ENCODE results near the gene TMEM176B. TPM values are rescaled to one million over a fixed set of nuclear protein-coding genes. Genes with fewer than 3 reads are reported as not detected.

The TMEM176B gene
- total and polyA plus RNA-seq, 2 of the 13 experiments (the other 11 are each of a cell fraction or from before 2014, with no cell fraction given) = not detected

GRCh38 chr7:150742286-150742968 is 57.7 kb downstream of the TMEM176B start:
- Histone ChIP-seq H3K9me3 (ENCODE audit: low read length) (no peaks in the 10 kb centered on the region), H3K4me1 (ENCODE audit: insufficient read depth, low read length) (no peaks in the 10 kb centered on the region), H2AFZ (ENCODE audit: low read length) (no peak overlapping the region), H3K9ac (ENCODE audit: insufficient read depth, low read depth, low read length) (no peak overlapping the region), H3K4me2 (ENCODE audit: low read depth, low read length) (no peak overlapping the region), H3K27me3 (ENCODE audit: control insufficient read depth in 1 of 2, insufficient read depth in 2 of 2, low read length in 2 of 2) (peaks cover 1 to 6% of the 10 kb centered on the region in 2 experiments; a peak in 1 of 5 replicates), H3K4me3 (replicated peaks in 1 of 3; ENCODE audit: insufficient read depth in 1 of 3, low read depth in 2 of 3, low read length in 3 of 3) (no peak overlapping the region), H3K36me3 (replicated peaks in 1 of 2; ENCODE audit: control insufficient read depth in 1 of 2, insufficient read depth in 2 of 2, low read length in 2 of 2) (no peaks in the 10 kb centered on the region), H3K27ac (ENCODE audit: extremely low read length, insufficient read depth, low read length) (no peak overlapping the region), H3K79me2 (ENCODE audit: insufficient read depth, low read length) (no peaks in the 10 kb centered on the region), H4K20me1 (ENCODE audit: insufficient read depth, low read length) (no peaks in the 10 kb centered on the region)
- POLR2A ChIA-PET = no interaction called here
- FAIRE-seq (no peak), ATAC-seq (no peak), DNase-seq (ENCODE audit: low spot score) (no peak)
- 23% methylated on average over 8 of the region's 14 CpGs for WGBS (ENCODE audit: low lambda C conversion rate)
- intact Hi-C loops (cut with micrococcal nuclease; ENCODE audit: unreplicated experiment) (no loop called here), in situ Hi-C loops (cut with HindIII; ENCODE audit: extremely low pct_ligation_motif_present, low pct_unique_long_range_greater_than_20kb) (no loop called here)
- TF ChIP-seq ZNF354B (CRISPR knock-in tag; IDR thresholded peaks at IDR 0.05) (no peak), ZNF713 (CRISPR knock-in tag; IDR thresholded peaks at IDR 0.05) (no peak), ZNF276 (CRISPR knock-in tag; IDR thresholded peaks at IDR 0.05; ENCODE audit: low read depth) (no peak), KAT8 (CRISPR knock-in tag; IDR thresholded peaks at IDR 0.05) (no peak), ZNF776 (CRISPR knock-in tag; IDR thresholded peaks at IDR 0.05) (no peak)
- CTCF ChIA-PET (ENCODE audit: low intra/inter-chr PET ratio, low total read pairs) = no interaction called here
- BruUV-seq (replicated peaks) = no TSS peak

Other genes starting within 250 kb of the TMEM176B start
- gene GIMAP4, start 233.0 kb downstream of the TMEM176B start, total RNA-seq (2016; rRNA removed; fragmentation: Illumina TruSeq; extraction: Trizol) = not detected in 2 replicates
- not detected in 2 replicates for gene GIMAP4, start 233.0 kb downstream of the TMEM176B start, polyA plus RNA-seq (2011; rRNA removed)
- gene GIMAP6, start 168.0 kb downstream of the TMEM176B start, total RNA-seq (2016; rRNA removed; fragmentation: Illumina TruSeq; extraction: Trizol) = not detected in 2 replicates
- not detected in 2 replicates for gene GIMAP6, start 168.0 kb downstream of the TMEM176B start, polyA plus RNA-seq (2011; rRNA removed)
- 1.4 and 2.2 TPM in 2 replicates for gene GIMAP2, start 114.7 kb downstream of the TMEM176B start, total RNA-seq (2016; rRNA removed; fragmentation: Illumina TruSeq; extraction: Trizol)
- gene GIMAP2, start 114.7 kb downstream of the TMEM176B start, polyA plus RNA-seq (2011; rRNA removed) = 0.49 and 0.67 TPM in 2 replicates
- not detected in 2 replicates for gene GIMAP1, start 83.8 kb downstream of the TMEM176B start, total RNA-seq (2016; rRNA removed; fragmentation: Illumina TruSeq; extraction: Trizol)
- not detected in 2 replicates for gene GIMAP1, start 83.8 kb downstream of the TMEM176B start, polyA plus RNA-seq (2011; rRNA removed)
- gene GIMAP5, start 62.9 kb downstream of the TMEM176B start, total RNA-seq (2016; rRNA removed; fragmentation: Illumina TruSeq; extraction: Trizol) = not detected in 2 replicates
- not detected in 2 replicates for gene GIMAP5, start 62.9 kb downstream of the TMEM176B start, polyA plus RNA-seq (2011; rRNA removed)
- not detected in 2 replicates for gene TMEM176A, start 405 bp upstream of the TMEM176B start, total RNA-seq (2016; rRNA removed; fragmentation: Illumina TruSeq; extraction: Trizol)
- gene TMEM176A, start 405 bp upstream of the TMEM176B start, polyA plus RNA-seq (2011; rRNA removed) = not detected in 2 replicates
- not detected in 2 replicates for gene AOC1, start 52.2 kb upstream of the TMEM176B start, total RNA-seq (2016; rRNA removed; fragmentation: Illumina TruSeq; extraction: Trizol)
- not detected in 2 replicates for gene AOC1, start 52.2 kb upstream of the TMEM176B start, polyA plus RNA-seq (2011; rRNA removed)
- 0.11 TPM in 1 of 2 replicates, not detected in the other for gene KCNH2, start 178.0 kb upstream of the TMEM176B start, total RNA-seq (2016; rRNA removed; fragmentation: Illumina TruSeq; extraction: Trizol)
- 0.09 and 0.12 TPM in 2 replicates for gene KCNH2, start 178.0 kb upstream of the TMEM176B start, polyA plus RNA-seq (2011; rRNA removed)
- 3.7 and 4.8 TPM in 2 replicates for gene NOS3, start 190.7 kb upstream of the TMEM176B start, total RNA-seq (2016; rRNA removed; fragmentation: Illumina TruSeq; extraction: Trizol)
- gene NOS3, start 190.7 kb upstream of the TMEM176B start, polyA plus RNA-seq (2011; rRNA removed) = 7.5 and 10.1 TPM in 2 replicates
- gene ATG9B, start 224.1 kb upstream of the TMEM176B start, total RNA-seq (2016; rRNA removed; fragmentation: Illumina TruSeq; extraction: Trizol) = not detected in 2 replicates
- gene ATG9B, start 224.1 kb upstream of the TMEM176B start, polyA plus RNA-seq (2011; rRNA removed) = 0.24 and 0.39 TPM in 2 replicates
- 7.2 and 16.7 TPM in 2 replicates for gene ABCB8, start 228.1 kb upstream of the TMEM176B start, total RNA-seq (2016; rRNA removed; fragmentation: Illumina TruSeq; extraction: Trizol)
- gene ABCB8, start 228.1 kb upstream of the TMEM176B start, polyA plus RNA-seq (2011; rRNA removed) = 6.6 and 6.9 TPM in 2 replicates
- gene ASIC3, start 248.2 kb upstream of the TMEM176B start, total RNA-seq (2016; rRNA removed; fragmentation: Illumina TruSeq; extraction: Trizol) = not detected in 2 replicates
- gene ASIC3, start 248.2 kb upstream of the TMEM176B start, polyA plus RNA-seq (2011; rRNA removed) = 0.50 and 0.51 TPM in 2 replicates